Hepatic stellate cell (primary cell): ENCODE data around the gene JADE2.
"Not testable (repeated sequence)": the region's sequence is repeated elsewhere in the genome, so short reads cannot be mapped to it uniquely, and the experiment has no call there.

Experiments
- DNase-seq: peaks from one replicate; pipeline ENCODE4 v3.0.0; 2011; ENCODE audit warnings: low spot score

JADE2 gene

DNA sequence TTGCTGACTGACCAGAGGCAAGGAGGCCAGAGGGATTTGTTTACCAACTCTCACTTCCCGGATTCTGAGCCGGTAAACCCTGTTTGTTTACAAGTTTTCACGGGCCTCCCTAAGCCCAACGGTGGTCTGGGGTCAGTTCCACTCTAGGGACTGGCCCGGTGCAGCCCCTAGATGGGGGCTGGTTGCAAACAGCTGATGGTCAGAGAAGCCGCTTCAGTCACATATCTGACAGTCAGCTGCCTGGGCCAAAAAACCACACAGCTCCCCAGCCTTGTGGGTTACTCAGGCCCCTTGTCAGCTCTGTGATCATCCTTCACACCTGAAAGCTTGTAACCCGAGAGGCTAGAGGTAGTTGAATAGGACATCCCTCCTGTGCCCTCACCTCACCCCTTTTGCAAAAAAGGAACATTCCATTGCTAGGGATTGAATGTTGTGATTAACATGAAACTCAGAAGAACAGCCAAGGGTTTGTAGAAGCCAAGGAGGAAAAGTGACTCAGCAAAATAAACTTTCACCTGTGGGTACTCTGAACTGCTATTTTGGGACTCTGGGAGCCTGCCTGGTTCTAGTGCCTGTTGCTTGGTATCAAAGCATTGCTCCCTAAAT, 66.8 kb downstream of the JADE2 start:
- DNase-seq: no peak

DNA sequence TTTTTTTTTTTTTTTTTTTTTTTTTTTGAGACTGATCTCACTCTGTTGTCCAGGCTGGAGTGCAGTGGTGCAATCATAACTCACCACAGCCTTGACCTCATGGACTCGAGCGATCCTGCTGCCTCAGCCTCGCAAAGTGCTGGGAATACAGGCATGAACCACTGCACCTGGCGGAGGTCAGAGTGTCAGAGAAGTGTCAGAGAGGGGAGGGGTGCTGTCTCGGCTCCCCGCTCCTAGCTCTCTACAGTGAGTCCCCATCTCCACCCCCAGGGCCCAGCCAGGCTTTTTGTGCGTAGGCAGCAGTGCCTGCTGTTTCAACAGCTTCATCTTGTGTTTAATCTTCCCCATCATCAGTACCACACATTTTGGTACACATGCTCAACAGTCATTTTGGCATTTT, 68.9 kb downstream of the JADE2 start:
- no peak for DNase-seq

DNA sequence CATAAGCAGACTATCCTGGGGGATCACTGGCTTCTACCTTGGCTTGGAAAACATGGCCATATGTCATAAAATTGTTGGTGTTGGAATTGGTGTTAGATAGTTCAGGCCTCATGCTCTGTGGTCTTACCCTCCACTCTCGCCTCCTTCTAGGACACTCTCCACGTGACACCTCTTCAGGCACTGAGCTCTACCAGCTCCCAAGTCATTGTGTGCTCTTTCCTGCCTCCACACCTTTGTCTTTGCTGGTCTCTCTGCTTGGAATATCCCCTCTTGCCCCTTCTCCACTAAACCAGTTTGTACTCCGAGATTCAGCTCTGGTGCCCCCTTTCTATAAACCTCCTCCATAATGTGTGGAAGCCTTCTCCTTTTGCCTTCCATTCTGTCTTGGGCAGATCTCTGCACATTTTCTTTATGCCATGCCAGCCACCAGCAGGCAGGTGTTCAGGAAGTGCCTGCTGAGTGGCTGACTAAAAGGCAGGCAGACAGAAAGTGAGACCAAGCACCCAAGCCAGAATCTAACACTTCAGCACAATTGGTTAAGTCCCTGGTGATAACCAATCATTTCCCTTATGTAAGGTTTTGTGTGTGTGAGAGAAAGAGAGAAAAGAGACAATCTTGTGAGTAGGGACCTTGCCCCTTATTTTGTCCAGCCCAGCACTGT, 69.5 kb downstream of the JADE2 start:
- DNase-seq: no peak

DNA sequence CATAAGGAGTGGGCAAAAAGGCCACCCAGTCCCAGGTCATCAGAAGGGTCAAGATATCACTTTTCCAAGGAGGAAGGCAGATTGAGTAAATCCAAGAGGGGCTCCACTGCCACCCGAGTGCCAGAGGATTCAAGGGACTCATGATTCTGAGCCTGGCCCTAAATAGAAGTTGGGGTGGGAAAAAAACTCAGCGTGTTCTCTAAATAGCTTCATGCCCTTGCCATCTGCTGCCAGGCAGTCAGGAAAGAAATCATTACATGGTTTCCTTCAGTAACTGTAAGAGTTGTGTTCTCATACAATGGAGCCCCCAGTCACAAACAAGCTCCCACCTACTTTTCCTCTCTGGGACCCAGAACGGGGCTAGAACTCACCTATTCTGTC, 70.0 kb downstream of the JADE2 start:
- no peak for DNase-seq

- not testable (repeated sequence) for DNase-seq
These were observed 74.3 kb downstream of the JADE2 start for GRCh38 chr5:134599820-134600219.

- peak; percentile 31 for DNase-seq
These were observed 75.1 kb downstream of the JADE2 start for GRCh38 chr5:134600600-134600999.

DNA sequence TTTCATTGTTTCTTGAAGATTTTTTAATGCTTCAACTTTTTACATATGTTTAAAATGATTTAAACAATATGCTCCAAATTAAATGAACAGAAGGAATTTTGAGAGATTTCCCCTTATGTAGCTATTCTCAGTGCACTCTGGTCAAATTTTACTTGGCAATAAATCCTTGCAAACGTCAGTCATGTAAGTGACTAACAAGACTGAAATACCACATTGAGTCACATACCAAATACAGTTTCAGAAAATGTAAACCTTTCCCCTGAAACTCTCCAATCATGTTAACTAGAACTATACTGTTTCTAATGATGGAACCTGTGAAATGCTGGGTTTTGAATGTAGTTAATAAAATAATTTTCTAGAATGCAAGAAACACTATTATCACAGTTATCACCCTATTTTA, 77.6 kb downstream of the JADE2 start:
- peak; percentile 46 for DNase-seq

- no peak for DNase-seq
These were observed 79.4 kb downstream of the JADE2 start for GRCh38 chr5:134604908-134605307.

- no peak for DNase-seq
These were observed 81.3 kb downstream of the JADE2 start for GRCh38 chr5:134606726-134607125.

- DNase-seq: no peak
These were observed 83.1 kb downstream of the JADE2 start for GRCh38 chr5:134608555-134608954.

GRCh38 chr5:134609232-134609851, 83.9 kb downstream of the JADE2 start:
- no peak for DNase-seq

- DNase-seq: no peak
These were observed 85.3 kb downstream of the JADE2 start for GRCh38 chr5:134610725-134611124.

GRCh38 chr5:134611515-134611914, 86.0 kb downstream of the JADE2 start:
- no peak for DNase-seq

GRCh38 chr5:134614450-134615085, 89.1 kb downstream of the JADE2 start:
- no peak for DNase-seq

- no peak for DNase-seq
These were observed 95.2 kb downstream of the JADE2 start for GRCh38 chr5:134620634-134621033.

- DNase-seq: no peak
These were observed 100.1 kb downstream of the JADE2 start for GRCh38 chr5:134625559-134625958.

- DNase-seq: no peak
These were observed 101.0 kb downstream of the JADE2 start for GRCh38 chr5:134626369-134627014.
